Measurements from ENCODE around the gene MYD88.

The MYD88 gene

DNA sequence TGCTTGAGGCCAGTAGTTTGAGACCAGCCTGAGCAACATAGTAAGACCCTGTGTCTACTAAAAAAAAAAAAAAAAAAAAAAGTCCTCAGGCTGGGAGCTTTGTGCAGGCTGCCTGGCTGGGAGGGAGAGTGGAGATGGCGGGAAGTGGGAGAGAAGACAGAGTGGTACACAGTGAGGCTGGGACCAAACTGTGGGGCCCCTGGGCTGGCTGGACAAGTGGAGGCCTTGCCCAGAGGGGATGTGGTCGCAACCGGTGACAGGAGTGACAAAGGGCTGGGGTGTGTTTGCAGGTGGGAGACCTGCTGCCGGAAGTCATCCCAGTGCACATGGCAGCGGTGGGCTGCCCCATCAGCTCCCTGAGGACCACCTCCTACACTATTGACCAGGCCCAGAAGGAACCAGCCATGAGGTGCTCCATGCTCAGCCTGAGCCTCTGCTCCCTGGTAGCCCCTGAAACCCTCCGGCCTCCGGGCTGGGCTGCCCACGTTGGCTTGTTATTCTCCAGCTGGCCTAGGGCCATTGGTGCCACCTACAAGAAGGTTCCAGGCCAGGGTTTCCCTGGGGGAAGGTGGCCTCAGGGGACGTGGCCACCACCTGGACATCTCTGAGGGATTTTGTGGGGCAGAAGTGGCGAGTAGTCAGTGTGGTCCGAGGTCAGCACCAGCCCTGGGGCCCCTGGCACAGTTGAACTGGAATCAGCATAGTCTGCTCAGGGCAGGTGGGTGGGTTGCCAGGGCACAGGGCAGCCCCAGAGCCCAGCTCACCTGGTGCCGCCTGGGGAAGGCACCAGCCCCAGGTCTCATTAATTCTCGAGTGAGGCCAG, 24.2 kb upstream of the MYD88 start:
- no peak for DNase-seq

DNA sequence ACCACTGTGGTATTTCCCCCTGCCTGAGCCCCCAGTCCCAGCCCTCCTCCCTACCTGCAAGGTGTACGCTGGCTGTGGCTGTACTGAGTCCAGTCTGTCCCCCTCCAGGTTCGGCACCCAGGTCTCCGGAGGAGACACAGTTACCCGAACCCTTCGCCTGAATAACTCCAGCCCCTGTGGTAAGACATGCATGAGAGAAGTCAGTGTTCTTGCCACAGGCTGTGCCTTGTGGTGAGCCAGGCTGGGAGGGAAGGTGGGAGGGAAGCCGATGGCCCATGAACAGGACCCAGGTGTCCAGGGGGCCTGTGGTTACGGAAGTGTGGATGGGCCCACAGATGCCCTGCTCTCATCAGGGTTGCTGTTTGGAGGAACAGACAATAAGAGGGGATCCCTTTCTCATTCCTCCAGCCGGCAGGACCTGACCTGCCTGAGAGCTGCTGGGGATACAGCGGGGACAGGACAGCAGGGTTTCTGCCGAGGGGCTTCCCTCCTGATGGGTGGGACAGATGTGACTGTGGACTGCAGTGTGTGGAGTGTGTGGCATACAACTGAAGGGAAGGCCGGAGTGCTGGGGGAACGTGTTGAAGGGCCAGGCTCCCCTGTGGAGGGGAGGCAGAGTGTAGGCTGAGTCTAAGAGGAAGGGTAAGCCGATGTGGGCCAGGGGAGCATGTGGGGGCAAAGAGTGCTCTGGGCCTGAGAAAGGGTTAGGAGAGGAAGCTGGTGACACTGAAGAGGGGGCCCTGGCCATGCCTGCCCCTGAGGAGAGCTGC, 23.4 kb upstream of the MYD88 start:
- DNase-seq = no peak

DNA sequence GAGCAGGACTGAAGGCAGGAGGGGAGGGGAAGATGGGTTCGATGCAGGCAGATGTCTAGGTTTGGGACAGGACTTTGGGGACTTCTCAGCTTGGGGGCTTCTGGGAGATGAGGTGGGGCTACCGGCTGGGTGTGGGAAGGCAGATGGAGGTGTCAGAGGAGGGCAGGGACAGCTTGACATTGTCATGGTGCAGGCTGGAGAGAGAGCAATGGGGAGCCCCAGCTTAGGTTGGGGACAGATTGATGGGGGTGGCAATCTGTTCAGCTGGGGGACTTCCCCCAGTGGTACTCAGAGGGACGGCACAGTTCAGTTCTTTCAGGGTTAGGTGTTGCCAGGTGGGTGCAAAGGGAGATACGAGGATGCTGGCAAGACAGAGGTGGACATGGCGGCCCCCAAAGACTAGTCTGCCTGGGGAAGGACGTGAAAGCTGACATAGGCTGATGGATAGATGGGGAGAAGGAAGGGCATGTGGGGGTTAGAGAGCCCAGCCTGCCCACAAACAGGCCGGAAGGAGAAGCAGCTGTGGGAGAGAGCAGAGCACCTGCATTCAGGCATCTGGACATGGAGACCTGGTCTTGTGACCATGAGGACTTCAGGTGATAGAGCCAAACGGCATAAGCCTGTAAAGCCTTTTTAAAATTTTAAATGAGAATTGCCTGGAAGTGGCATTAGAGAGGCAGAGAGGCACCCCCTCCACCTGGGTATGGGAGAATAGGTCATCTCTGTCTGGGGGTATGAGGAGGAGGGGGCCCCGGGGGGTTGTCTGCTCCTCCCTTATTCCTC, 22.6 kb upstream of the MYD88 start:
- no peak for DNase-seq

DNA sequence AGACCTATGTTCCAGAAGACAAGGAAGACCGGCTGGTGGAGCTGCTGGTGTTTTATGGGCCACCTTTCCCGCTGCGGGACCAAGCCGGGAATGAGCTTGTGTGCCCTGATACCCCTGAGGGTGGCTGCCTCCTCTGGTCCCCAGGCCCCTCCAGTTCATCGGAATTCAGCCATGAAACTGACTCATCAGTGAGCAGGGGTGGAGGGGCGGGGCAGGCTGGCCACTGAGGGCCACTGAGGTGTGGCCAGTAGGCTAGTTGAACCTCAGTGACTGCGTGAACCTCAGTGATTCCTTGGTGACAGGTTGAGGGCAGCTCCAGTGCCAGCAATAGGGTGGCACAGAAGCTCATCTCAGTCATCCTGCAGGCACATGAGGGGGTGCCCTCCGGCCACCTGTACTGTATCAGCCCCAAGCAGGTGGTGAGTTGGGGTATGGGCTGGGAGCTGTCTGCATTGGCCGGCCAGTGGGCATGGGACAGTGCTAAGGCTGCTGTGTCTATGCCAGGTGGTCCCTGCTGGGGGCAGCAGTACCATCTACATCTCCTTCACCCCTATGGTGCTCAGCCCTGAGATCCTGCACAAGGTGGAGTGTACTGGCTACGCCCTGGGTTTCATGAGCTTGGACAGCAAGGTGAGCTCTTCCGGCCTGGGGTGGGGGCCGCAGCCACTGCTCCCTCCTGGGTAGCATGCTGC, 21.8 kb upstream of the MYD88 start:
- DNase-seq = no peak

DNA sequence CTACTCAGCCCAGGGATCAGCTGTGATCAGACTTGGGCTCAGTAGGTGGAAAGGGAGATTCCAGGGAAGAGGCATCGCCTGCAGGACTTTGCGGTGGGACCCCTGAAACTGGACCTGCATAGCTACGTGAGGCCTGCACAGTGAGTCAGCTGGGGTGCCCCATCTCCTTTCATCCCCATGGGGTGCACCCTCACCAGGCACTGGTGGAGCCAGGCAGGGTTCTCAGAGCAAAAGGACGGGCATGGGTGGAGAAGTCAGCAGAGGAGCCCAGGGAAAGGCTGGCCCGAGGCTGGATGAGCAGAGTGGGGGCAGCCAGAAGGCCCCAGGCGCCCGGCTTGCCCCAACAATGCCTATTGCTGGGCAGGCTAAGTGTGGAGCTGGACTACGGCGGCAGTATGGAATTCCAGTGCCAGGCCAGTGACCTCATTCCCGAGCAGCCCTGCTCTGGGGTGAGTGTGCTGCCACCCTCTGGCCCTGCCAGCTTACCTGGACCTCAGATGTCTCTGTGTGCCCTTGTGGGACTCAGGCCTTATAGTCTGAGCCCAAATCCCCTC, 21.2 kb upstream of the MYD88 start:
- no peak for DNase-seq

DNA sequence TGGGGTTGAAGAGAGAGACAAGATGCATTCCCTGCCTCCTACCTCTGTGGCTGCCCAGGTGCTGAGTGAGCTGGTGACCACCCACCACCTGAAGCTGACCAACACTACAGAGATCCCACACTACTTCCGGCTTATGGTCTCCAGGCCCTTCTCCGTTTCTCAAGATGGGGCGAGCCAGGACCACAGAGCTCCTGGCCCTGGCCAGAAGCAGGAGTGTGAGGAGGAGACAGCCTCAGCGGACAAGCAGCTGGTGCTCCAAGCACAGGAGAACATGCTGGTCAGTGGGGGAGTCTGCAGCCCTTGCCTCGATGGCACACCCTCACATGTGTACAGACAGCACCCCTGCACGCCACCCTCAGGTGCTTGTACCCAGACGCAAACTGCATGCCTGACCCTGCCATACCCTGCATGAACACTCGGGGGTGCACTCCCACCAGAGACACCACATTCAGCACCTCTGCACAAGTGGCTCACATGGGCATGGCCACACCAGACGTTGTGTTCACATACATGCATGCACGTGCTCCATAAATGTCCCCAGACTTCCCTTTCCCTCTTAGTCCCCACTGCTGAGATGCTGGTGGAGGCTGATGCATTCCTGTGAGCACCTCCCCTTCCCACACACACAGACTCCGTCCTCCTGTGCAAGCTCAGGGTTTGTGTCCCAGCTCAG, 20.6 kb upstream of the MYD88 start:
- peak; percentile 85 for DNase-seq

DNA sequence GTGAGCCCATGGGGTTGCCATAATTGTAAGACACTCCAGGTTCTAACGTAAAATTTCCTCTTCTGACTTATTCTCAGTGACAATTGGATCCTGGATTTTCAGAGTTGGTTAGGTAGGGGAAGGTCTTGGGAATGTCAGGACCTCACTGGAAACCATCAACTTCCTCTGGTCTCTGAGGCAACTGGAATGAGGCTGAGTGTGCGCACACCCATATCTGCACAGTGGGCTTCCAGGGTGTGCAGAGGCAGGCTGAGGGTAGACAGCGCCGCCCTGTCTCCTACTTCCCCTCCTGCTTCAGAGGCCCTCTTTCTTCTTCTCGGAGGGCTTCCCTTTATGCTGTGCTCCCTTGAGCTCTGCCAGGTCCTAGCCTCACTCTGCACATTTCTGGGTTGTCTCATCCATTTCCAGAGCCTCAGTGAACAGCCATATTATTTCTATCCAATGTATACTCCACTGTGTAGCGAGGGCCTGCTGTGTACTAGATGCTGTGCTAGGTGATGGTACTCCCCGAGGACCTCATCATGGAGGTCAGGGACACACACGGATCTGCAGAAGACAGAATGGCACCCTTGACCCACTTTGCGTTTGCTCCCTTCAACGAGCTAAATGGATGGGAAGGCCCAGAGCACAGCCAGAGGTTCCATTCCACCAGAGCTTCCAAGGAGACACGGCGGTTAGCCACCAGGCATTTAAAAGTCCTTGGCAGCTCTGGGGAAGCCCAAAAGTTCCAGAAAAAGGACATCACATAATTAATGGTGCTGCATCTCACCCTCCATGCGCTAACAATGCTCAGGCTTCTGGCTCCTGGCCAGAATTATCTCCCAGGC, 19.8 kb upstream of the MYD88 start:
- no peak for DNase-seq

DNA sequence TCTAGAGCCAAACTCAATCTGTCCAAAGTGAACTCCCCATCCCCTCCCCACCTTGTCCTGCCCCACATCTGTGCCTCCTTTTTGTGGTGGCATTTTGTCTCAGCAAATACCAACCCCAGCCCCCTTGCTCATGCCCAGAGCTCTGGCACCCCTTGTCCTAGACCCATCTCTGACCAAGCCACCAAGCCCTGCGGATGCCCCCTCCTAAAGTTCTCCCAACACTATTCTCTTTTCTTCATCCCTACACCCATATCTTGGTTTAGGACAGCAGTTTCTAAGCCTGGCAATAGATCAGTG, 19.3 kb upstream of the MYD88 start:
- DNase-seq = no peak

DNA sequence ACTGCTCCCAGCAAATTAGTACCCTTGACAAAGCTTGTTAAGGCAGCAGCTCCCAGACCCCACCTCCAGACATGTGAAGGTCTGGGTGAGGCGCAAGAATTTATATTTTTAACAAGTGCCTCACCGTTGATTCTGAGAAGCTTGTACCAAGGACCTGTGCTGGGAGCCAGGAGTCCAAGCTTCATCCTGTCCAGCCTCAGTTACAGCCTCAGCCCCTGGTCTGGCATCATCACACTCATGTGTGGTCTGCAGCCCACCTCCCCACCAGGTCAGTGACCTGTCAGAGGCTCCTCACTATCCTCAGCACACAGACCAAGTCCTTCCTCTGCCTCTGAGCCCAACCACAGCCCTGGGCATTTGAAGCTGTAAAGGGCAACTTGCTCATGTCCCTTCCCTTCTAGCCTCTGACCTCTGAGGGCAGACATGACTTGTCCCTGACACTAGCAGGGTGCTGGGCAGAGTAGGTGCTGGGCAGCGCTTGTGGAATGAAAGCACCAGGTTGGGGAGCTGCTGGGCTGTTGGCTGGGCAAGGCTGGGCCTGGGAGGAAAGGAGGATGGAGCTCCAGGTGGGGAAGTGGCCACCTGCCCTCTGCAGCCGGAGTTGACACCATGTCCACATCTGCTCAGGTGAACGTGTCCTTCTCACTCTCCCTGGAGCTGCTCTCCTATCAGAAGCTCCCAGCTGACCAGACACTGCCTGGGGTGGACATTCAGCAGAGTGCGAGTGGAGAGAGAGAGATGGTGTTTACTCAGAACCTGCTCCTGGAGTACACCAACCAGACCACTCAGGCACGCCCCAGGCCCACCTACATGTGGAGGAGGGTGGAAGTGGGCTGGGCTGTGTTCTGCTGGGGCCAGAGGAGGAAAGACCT, 18.4 kb upstream of the MYD88 start:
- DNase-seq = no peak

DNA sequence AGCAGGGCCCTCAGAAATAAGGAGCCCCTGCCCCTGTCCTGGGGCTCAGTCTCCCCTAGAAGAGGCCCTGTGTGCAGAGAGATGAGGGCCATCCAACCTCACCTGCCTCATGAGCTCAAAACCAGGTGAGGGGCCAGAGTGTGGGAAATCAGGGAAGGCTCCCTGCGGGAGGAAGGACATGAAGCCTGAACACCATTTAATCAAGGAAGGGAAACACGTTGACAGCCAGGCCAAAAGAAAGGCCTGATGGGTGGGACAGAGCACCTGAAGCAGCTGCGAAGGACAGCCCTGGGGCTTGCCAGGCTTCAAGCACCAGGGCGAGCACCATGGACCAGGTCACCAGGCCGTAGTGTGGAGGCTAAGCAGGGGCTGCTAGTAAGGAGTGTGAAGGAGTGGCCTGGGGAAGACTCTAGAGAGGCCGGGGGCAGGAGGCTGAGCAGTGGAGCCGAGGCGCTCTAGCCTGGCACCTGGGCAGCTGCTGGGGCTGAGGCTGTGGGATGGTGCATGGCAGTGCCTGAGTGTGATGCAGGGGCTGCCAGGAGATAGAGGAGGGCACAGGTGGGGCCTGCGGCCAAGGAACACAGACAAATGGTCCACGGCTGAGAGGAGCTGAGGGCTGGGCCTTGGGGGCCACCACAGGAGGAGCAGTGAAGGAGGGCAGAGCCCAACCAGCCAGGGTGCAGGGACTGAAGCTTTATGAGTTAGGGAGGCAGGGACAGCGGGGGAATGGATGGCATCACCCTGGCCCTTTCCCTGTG, 17.6 kb upstream of the MYD88 start:
- DNase-seq = no peak

DNA sequence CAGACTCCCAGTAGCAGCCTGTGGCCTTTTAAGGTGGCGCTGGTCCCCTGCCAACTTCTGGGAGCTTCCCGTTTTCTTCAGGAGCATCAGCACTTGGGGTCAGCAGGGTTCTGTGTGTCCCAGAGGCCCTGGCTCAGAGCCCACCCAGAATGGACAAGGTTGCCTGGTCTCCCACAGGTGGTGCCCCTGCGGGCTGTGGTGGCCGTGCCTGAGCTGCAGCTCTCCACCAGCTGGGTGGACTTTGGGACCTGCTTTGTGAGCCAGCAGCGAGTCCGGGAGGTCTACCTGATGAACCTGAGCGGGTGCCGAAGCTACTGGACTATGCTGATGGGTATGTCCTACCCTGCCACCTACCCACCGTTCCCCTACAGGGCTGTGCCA, 17.0 kb upstream of the MYD88 start:
- no peak for DNase-seq

DNA sequence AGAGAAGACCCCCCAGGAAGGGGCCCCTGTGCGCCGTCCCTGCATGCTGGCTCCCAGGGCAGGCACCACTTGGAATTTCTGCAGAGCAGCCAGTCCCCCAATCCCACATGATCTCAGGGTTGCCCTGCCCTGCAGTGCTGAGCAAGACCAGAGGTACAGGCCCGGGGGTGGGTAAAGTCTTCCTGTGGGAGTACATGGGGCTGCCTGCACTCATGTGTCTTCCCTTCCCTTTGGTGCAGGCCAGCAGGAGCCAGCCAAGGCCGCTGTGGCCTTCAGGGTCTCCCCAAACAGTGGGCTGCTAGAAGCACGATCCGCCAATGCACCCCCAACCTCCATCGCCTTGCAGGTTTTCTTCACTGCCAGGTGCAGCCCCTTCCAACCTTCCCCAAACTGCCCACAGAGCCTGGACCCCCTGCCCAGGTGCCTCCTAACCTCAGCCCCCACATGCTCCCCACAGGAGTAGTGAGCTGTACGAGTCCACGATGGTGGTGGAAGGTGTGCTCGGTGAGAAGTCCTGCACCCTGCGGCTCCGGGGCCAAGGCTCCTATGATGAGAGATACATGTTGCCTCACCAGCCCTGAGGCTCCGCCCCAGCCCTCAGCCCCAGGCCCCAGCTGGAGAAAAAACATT, 16.5 kb upstream of the MYD88 start:
- peak; percentile 19 for DNase-seq

DNA sequence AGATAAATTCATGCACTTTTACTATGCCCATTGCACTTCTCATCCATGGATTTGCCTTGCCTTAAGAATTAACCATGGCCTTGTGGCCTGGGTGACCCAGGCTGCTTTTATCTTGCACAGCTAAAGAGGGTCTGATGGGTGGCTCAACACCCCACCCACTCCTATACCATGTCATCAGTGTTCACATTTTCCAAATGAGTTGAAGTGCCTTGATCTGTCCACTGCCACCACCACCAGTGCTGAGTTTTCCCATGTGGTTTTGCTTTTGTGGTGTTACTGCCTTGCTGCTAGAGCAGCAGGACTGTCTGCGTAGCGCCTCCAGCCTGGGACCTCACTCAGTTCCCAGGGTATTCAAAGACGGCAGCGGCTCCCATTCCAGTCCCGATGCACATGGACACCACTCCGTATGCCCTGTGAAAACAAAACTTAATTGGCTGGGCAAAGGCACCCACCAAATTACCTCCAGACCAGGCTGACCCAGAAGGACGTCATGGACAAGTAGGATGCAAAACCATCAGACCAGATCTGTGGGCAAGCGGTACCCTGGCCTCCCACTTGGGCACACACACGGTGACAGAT, 15.7 kb upstream of the MYD88 start:
- DNase-seq = peak; percentile 21

DNA sequence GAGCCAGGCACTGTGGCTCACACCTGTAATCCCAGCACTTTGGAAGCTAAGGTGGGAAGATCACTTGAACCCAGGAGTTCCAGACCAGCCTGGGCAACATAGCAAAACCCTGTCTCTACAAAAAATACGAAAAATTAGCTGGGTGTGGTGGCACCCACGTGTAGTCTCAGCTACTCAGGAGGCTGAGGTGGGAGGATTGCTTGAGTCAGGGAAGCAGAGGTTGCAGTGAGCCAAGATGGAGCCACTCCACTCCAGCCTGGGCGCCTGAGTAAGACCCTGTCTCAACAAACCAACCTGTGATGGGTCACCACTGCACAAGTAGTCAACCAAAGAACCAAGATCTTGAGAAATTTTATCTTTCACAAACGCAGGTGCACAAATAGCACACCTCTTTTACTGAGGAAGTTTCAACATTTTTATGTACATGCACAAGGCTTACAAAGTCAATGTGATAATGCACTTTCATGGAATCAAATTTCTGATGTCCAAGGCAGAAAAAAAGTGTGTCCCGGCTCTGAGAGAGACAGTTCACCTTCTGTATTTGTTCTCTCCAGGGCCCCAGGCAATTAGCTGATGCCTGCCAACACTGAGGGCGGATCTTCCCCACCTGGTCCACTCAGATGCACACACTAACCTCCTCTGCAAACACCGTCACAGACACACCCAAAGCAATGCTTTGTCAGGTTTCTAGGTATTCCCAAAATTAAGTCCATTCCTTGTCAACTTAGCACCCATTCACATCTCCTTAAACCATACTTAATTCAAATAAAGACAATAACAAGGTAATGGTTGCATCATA, 13.9 kb upstream of the MYD88 start:
- peak; percentile 12 for DNase-seq

DNA sequence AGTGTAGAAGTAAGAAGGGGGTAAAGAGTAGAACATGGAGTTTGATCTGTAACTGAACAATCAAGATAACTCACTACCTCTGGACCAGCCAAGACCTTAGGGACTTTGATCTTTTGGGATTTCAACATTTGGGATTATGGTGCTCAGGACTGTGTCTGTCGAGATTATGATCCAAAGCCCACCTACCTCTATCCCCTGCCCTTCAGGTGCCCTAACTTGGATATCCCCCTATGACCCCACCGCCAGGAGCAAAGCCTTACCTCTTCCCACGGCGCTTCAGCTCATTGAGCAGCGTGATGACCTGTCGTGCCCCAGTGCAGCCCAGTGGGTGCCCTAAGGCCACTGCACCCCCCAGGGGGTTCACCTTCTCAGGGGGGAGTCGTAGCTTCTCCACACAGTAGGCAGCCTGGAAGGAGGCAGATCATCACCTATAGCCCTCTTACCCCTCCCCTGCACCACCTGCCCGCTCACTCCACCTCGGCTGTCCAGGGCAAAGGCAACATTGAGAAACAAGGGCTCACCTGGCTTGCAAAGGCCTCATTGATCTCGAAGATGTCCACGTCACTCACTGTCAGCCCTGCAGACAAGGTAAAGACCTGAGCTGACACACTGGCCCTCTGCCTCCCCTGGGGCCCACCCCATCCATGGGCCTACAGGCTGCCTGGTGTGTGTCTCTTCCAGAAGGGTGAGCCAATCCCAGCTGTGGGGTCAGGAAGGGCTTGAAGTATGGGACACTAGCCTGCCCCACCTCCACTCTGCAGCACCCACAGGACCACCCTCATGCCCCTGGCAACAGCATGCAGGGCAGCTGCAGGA, 12.9 kb upstream of the MYD88 start:
- peak; percentile 9 for DNase-seq

DNA sequence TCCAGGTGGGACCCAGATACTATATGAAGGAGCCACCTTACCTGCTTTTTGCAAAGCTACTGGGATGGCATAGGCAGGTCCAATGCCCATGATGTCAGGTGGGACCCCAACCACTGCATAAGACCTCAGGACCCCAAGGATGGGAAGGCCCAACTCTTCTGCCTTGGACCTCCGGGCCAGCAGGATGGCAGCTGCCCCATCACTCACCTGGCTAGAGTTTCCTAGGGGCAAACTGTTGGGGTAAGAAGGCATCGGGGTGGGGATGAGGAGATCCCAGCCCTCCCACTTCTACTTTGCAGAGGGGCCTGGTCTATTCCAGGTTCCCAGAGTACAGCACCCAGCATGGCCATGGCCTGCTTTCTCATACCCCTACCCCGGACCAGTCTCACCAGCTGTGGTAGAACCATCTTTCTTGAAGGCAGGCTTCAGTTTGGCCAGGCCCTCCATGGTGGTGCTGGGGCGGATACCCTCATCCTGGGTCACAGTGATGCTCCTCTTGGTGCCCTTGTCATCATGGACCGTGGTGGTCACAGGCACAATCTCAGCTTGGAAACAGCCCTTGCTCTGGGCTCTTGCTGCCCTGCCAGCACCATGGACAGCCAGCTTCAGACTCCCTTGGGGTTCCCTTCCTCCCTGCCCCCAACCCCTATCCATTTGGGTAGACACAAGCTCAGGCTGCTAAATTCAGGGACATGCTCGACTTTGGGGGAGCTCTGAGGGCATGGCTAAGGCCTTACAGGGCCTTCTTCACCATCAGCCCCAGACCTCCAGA, 12.2 kb upstream of the MYD88 start:
- DNase-seq = peak; percentile 11
